Vagina (tissue), 2 donors: ENCODE data around the gene PTPRN2.

Experiments
- CTCF ChIP-seq, 3 experiments: fragments of 450-650 bp in 2 of 3; fragments of 200-600 bp in 1 of 3; sonication (generic) in 1 of 3; IDR thresholded peaks; one replicate each; pipeline ENCODE4 v1.5.1; 2017 to 2019; ENCODE audit warnings: antibody characterized with exemption in 3 of 3, mild to moderate bottlenecking in 2 of 3, moderate library complexity in 2 of 3
- POLR2A ChIP-seq, 2 donors: fragments of 450-650 bp; IDR thresholded peaks; one replicate each; pipeline ENCODE4 v1.6.1; 2017; ENCODE audit warnings: antibody characterized with exemption in 2 of 2, mild to moderate bottlenecking in 2 of 2, moderate library complexity in 2 of 2
- POLR2AphosphoS5 ChIP-seq, 2 donors: sonication (generic); formaldehyde crosslinking; IDR thresholded peaks; one replicate each; pipeline ENCODE4 v1.9.0; 2017; ENCODE audit warnings: antibody characterized with exemption in 2 of 2, mild to moderate bottlenecking in 2 of 2, low read depth in 1 of 2; ENCODE audit not compliant: insufficient read depth in 1 of 2

GRCh38 chr7:157816526-157817250, 770.9 kb downstream of the PTPRN2 start:
- TF ChIP-seq CTCF (IDR thresholded peaks at IDR 0.05), result no peak
- no peak for TF ChIP-seq POLR2AphosphoS5 (IDR thresholded peaks at IDR 0.05; ENCODE audit: insufficient read depth in 1 of 2, low read depth in 1 of 2)
- TF ChIP-seq POLR2A (IDR thresholded peaks at IDR 0.05), result no peak
